Measurements from ENCODE around the gene TRIM14.
A peak's percentile ranks its signal among the peaks of the same experiment; 100 is the strongest.
"Not testable (repeated sequence)": the region's sequence is repeated elsewhere in the genome, so short reads cannot be mapped to it uniquely, and the experiment has no call there.

Gene TRIM14

GRCh38 chr9:98142925-98143481 lies 24.0 kb upstream of the TRIM14 start:
- no peak for DNase-seq (ENCODE audit: extremely low read depth in 1 of 2, low read depth in 1 of 2)

GRCh38 chr9:98142182-98142907 lies 23.3 kb upstream of the TRIM14 start:
- DNase-seq (ENCODE audit: extremely low read depth in 1 of 2, low read depth in 1 of 2): no peak

- no peak for DNase-seq (ENCODE audit: extremely low read depth in 1 of 2, low read depth in 1 of 2)
Observed at GRCh38 chr9:98140503-98140902, 21.5 kb upstream of the TRIM14 start.

- DNase-seq (ENCODE audit: extremely low read depth in 1 of 2, low read depth in 1 of 2): no peak
Observed at GRCh38 chr9:98136489-98136888, 17.5 kb upstream of the TRIM14 start.

- DNase-seq (ENCODE audit: extremely low read depth in 1 of 2, low read depth in 1 of 2): no peak
Observed at GRCh38 chr9:98135938-98136337, 16.9 kb upstream of the TRIM14 start.

- DNase-seq (ENCODE audit: extremely low read depth in 1 of 2, low read depth in 1 of 2): no peak
Observed at GRCh38 chr9:98135558-98135934, 16.5 kb upstream of the TRIM14 start.

- DNase-seq (ENCODE audit: extremely low read depth in 1 of 2, low read depth in 1 of 2): no peak
Observed at GRCh38 chr9:98134702-98135557, 15.9 kb upstream of the TRIM14 start.

GRCh38 chr9:98132806-98133631 lies 14.0 kb upstream of the TRIM14 start:
- no peak for DNase-seq (ENCODE audit: extremely low read depth in 1 of 2, low read depth in 1 of 2)

GRCh38 chr9:98132158-98132557 lies 13.1 kb upstream of the TRIM14 start:
- no peak for DNase-seq (ENCODE audit: extremely low read depth in 1 of 2, low read depth in 1 of 2)

GRCh38 chr9:98130576-98131228 lies 11.7 kb upstream of the TRIM14 start:
- DNase-seq (ENCODE audit: extremely low read depth in 1 of 2, low read depth in 1 of 2): no peak

- DNase-seq (ENCODE audit: extremely low read depth in 1 of 2, low read depth in 1 of 2): not testable (repeated sequence)
Observed at GRCh38 chr9:98130060-98130459, 11.0 kb upstream of the TRIM14 start.

GRCh38 chr9:98129451-98129881 lies 10.4 kb upstream of the TRIM14 start:
- DNase-seq (ENCODE audit: extremely low read depth in 1 of 2, low read depth in 1 of 2): no peak

- DNase-seq (ENCODE audit: extremely low read depth in 1 of 2, low read depth in 1 of 2): no peak
Observed at GRCh38 chr9:98128316-98128715, 9.3 kb upstream of the TRIM14 start.

- no peak for DNase-seq (ENCODE audit: extremely low read depth in 1 of 2, low read depth in 1 of 2)
Observed at GRCh38 chr9:98127226-98127625, 8.2 kb upstream of the TRIM14 start.

GRCh38 chr9:98124637-98125426 lies 5.8 kb upstream of the TRIM14 start:
- no peak for DNase-seq (ENCODE audit: extremely low read depth in 1 of 2, low read depth in 1 of 2)

GRCh38 chr9:98124091-98124490 lies 5.1 kb upstream of the TRIM14 start:
- DNase-seq (ENCODE audit: extremely low read depth in 1 of 2, low read depth in 1 of 2): not testable (repeated sequence)

GRCh38 chr9:98121058-98121457 lies 2.0 kb upstream of the TRIM14 start:
- DNase-seq (ENCODE audit: extremely low read depth in 1 of 2, low read depth in 1 of 2): no peak

GRCh38 chr9:98120476-98120875 lies 1.5 kb upstream of the TRIM14 start:
- DNase-seq (ENCODE audit: extremely low read depth in 1 of 2, low read depth in 1 of 2): no peak

GRCh38 chr9:98117984-98118639 lies 910 bp downstream of the TRIM14 start:
- DNase-seq (ENCODE audit: extremely low read depth in 1 of 2, low read depth in 1 of 2): peak in 1 of 2 donors; percentile 18

All from activated CD8-positive, alpha-beta memory T cell treated with anti-CD3 and anti-CD28 coated beads for 1 hour (primary cell).